WERI-Rb-1 (cell line): ENCODE data around the gene ZNF675.
"Not testable (repeated sequence)": the region's sequence is repeated elsewhere in the genome, so short reads cannot be mapped to it uniquely, and the experiment has no call there.

Source experiments
- DNase-seq: peaks from one replicate; pipeline ENCODE4 v3.0.0-alpha.2; 2020
- H3K27ac ChIP-seq: fragments of 250-450 bp; sonication (Bioruptor Pico); 2 replicates; pipeline ENCODE4 v1.5.1; 2020; ENCODE audit warnings: mild to moderate bottlenecking, moderate library complexity
- H3K27me3 ChIP-seq: fragments of 250-450 bp; sonication (Bioruptor Pico); 2 replicates; pipeline ENCODE4 v1.5.1; 2021; ENCODE audit warnings: mild to moderate bottlenecking, low read depth, moderate library complexity; ENCODE audit not compliant: insufficient read depth, severe bottlenecking
- H3K36me3 ChIP-seq: fragments of 250-450 bp; sonication (Bioruptor Pico); 2 replicates; pipeline ENCODE4 v1.5.1; 2020; ENCODE audit warnings: mild to moderate bottlenecking, moderate library complexity
- H3K4me3 ChIP-seq: 2 replicates; pipeline ENCODE4 v1.5.1; 2011; ENCODE audit warnings: low read depth, mild to moderate bottlenecking, control low read depth, low read length
- H3K9me3 ChIP-seq: fragments of 250-450 bp; sonication (Bioruptor Pico); 2 replicates; pipeline ENCODE4 v1.5.1; 2021; ENCODE audit warnings: mild to moderate bottlenecking, moderate library complexity; ENCODE audit not compliant: severe bottlenecking
- CTCF ChIP-seq: IDR thresholded peaks from 2 replicates; pipeline ENCODE4 v1.5.1; 2011; ENCODE audit warnings: low read depth, mild to moderate bottlenecking, control low read depth, inconsistent platforms, low read length

ZNF675 gene

DNA sequence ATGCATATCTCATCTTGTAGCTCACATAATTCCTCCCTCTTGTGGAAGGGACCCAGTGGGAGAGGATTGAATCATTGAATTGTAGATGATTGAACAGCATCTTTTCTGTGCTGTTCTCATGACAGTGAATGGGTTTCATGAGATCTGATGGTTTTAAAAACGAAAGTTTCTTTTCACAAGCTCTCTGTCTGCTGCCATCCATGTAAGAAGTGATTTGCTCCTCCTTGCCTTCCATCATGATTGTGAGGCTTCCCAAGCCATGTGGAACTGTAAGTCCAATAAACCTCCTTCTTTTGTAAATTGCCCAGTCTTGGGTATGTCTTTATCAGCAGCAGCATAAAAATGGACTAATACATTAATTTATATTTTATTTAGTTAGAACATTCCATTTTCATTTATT is 19.6 kb upstream of the ZNF675 start:
- DNase-seq = no peak
- no peaks in the 10 kb centered on the region for H3K36me3 ChIP-seq
- no peaks in the 10 kb centered on the region for H3K9me3 ChIP-seq
- TF ChIP-seq CTCF = no peak
- H3K27me3 ChIP-seq = no peaks in the 10 kb centered on the region
- H3K4me3 ChIP-seq = no peak overlapping the region
- no peak overlapping the region for H3K27ac ChIP-seq

GRCh38 chr19:23699521-23699860 is 12.5 kb upstream of the ZNF675 start:
- no peak for TF ChIP-seq CTCF
- Histone ChIP-seq H3K9me3 (peaks cover 6% of the 10 kb centered on the region), H3K27ac (no peak overlapping the region; the same call in 1 of the 2 replicates), H3K36me3 (no peaks in the 10 kb centered on the region), H3K4me3 (no peak overlapping the region), H3K27me3 (no peaks in the 10 kb centered on the region)
- no peak for DNase-seq

DNA sequence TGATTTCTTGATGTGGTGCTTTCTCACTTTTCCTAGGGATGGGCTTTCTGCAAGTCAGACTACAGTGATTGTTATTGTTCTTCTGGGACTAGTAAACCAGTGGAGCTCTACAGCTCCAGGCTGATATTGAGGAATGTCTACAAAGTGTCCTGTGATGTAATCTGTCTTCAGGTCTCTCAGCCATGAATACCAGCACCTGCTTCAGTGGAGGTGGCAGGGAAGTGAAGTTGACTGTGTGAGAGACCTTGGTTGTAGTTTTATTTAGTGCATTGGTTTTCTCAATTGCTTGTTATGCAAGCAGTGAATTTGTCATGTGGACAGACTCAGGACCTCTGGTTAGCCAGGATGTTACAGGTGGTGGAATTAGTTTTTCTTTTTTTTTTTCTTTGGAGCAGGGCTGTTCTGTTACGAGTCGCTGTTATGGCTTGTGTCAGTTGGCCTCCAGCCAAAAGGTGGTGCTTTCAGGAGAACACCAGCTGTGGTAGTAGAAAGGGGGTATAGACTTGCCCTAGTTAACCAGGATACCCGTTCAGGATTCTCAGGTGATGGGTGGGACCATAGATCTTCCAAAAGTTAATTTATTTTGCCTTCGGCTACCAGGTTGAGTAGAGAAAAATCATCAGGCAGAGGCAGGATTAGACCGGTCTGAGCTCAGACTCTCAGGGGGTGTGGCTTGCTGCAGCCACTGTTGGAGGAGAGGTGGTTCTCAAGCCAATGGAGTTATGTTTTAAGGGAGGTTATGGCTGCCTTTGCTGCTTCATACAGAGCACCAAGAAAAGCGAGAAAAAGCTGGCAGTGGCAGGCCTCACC is 11.9 kb upstream of the ZNF675 start:
- Histone ChIP-seq H3K9me3 (peaks cover 8% of the 10 kb centered on the region), H3K27ac (no peak overlapping the region; the same call in none of the 2 replicates), H3K4me3 (no peak overlapping the region; the same call in 1 of the 2 replicates), H3K36me3 (no peaks in the 10 kb centered on the region), H3K27me3 (no peaks in the 10 kb centered on the region)
- TF ChIP-seq CTCF = no peak
- DNase-seq = peak; percentile 33

DNA sequence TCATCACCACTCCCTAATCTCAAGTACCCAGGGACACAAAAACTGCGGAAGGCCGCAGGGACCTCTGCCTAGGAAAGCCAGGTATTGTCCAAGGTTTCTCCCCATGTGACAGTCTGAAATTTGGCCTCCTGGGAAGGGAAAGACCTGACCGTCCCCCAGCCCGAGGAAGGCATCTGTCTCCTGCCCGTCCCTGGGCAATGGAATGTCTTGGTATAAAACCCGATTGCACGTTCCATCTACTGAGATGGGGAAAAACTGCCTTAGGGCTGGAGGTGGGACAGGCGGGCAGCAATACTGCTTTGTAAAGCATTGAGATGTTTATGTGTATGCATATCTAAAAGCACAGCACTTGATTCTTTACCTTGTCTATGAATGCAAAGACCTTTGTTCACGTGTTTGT is 5.9 kb upstream of the ZNF675 start:
- H3K4me3 ChIP-seq, H3K27me3 ChIP-seq, H3K9me3 ChIP-seq, H3K36me3 ChIP-seq: not testable (repeated sequence)
- H3K27ac ChIP-seq = peak overlapping the region; percentile 81
- DNase-seq = peak; percentile 10

- TF ChIP-seq CTCF = no peak
- H3K36me3 ChIP-seq = peaks cover 32% of the 10 kb centered on the region
- H3K27ac ChIP-seq = no peak overlapping the region
- H3K4me3 ChIP-seq = no peak overlapping the region
- H3K9me3 ChIP-seq = no peaks in the 10 kb centered on the region
- DNase-seq = no peak
- no peaks in the 10 kb centered on the region for H3K27me3 ChIP-seq
Measured at GRCh38 chr19:23673132-23673531, 13.9 kb downstream of the ZNF675 start.

- not testable (repeated sequence) for H3K27ac ChIP-seq, H3K4me3 ChIP-seq, DNase-seq, H3K9me3 ChIP-seq, H3K27me3 ChIP-seq
- H3K36me3 ChIP-seq = peaks cover 45% of the 10 kb centered on the region
Measured at GRCh38 chr19:23668606-23669005, 18.4 kb downstream of the ZNF675 start.
